Measurements from ENCODE around the gene SLC34A1. TPM values are rescaled to one million over a fixed set of nuclear protein-coding genes. Genes with fewer than 3 reads are reported as not detected.

Gene SLC34A1
- total and polyA plus RNA-seq, 2 of the 13 experiments (the other 11 are each of a cell fraction or from before 2014, with no cell fraction given), result 0.03 to 0.20 TPM

DNA sequence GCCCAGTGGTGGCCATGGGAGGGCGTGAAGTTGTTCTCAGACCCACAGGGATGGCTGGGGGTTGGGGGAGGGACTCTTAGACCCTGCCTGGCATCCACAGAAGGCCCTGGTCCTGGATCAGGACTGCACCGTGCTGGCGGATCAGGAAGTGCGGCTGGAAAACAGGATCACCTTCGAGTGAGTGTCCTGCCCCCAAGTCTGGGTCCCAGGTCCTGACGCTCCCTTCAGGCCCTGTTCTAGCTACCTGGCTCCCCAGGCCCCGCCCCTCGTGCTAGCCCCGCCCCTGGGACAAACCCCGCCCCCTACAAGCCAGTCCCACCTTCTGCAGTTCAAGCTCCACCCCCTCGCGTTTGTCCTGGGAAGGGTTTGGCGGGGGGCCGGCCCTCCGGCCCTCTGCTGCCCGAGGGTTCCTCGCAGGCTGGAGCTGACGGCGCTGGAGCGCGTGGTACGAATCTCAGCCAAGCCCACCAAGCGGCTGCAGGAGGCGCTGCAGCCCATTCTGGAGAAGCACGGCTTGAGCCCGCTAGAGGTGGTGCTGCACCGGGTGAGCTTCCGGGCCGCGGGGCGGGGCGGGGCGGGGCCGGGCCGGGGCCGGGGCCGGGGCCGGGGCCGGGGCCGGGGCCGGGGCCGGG, 13.6 kb upstream of the SLC34A1 start (continued):
- 0 out of 2 replicates have a peak, but pooled peaks have one; percentile 30 for TF ChIP-seq ZHX2 (IDR thresholded peaks at IDR 0.05; ENCODE audit: low read depth)
- TF ChIP-seq ZHX2 (CRISPR knock-in tag; IDR thresholded peaks at IDR 0.05; ENCODE audit: borderline replicate concordance), result no peak
- no peak for TF ChIP-seq GPN1 (CRISPR knock-in tag; IDR thresholded peaks at IDR 0.05; ENCODE audit: borderline replicate concordance)
- TF ChIP-seq, protein P1, sequence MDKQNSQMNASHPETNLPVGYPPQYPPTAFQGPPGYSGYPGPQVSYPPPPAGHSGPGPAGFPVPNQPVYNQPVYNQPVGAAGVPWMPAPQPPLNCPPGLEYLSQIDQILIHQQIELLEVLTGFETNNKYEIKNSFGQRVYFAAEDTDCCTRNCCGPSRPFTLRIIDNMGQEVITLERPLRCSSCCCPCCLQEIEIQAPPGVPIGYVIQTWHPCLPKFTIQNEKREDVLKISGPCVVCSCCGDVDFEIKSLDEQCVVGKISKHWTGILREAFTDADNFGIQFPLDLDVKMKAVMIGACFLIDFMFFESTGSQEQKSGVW (CRISPR knock-in tag; IDR thresholded peaks at IDR 0.05; ENCODE audit: borderline replicate concordance), result no peak
- no peak for TF ChIP-seq ZNF816 (CRISPR knock-in tag; IDR thresholded peaks at IDR 0.05; ENCODE audit: borderline replicate concordance)
- no peak for TF ChIP-seq ZMYM2 (CRISPR knock-in tag; IDR thresholded peaks at IDR 0.05)
- no peak for TF ChIP-seq ZNF350 (CRISPR knock-in tag; IDR thresholded peaks at IDR 0.05; ENCODE audit: borderline replicate concordance, low read depth)
- no peak for TF ChIP-seq ZNF326 (CRISPR knock-in tag; IDR thresholded peaks at IDR 0.05; ENCODE audit: borderline replicate concordance)
- TF ChIP-seq, protein P2, sequence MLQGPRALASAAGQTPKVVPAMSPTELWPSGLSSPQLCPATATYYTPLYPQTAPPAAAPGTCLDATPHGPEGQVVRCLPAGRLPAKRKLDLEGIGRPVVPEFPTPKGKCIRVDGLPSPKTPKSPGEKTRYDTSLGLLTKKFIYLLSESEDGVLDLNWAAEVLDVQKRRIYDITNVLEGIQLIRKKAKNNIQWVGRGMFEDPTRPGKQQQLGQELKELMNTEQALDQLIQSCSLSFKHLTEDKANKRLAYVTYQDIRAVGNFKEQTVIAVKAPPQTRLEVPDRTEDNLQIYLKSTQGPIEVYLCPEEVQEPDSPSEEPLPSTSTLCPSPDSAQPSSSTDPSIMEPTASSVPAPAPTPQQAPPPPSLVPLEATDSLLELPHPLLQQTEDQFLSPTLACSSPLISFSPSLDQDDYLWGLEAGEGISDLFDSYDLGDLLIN (CRISPR knock-in tag; IDR thresholded peaks at IDR 0.05; ENCODE audit: borderline replicate concordance), result no peak
- peak; percentile 76; the same call in 1 of the 2 replicates for TF ChIP-seq MIER3 (CRISPR knock-in tag; IDR thresholded peaks at IDR 0.05; ENCODE audit: borderline replicate concordance)
- TF ChIP-seq, protein P3, sequence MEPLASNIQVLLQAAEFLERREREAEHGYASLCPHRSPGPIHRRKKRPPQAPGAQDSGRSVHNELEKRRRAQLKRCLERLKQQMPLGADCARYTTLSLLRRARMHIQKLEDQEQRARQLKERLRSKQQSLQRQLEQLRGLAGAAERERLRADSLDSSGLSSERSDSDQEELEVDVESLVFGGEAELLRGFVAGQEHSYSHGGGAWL (CRISPR knock-in tag; IDR thresholded peaks at IDR 0.05), result no peak
- TF ChIP-seq ZNF737 (CRISPR knock-in tag; IDR thresholded peaks at IDR 0.05; ENCODE audit: borderline replicate concordance), result no peak
- no peak for TF ChIP-seq MTF1 (CRISPR knock-in tag; IDR thresholded peaks at IDR 0.05)
- no peak for TF ChIP-seq ZSCAN21 (CRISPR knock-in tag; IDR thresholded peaks at IDR 0.05; ENCODE audit: borderline replicate concordance)
- TF ChIP-seq CREM (IDR thresholded peaks at IDR 0.05), result no peak
- TF ChIP-seq CREM (CRISPR knock-in tag; IDR thresholded peaks at IDR 0.05), result no peak
- no peak for TF ChIP-seq STAT5B (CRISPR knock-in tag; IDR thresholded peaks at IDR 0.05)
- peak; percentile 79 for TF ChIP-seq MXD4 (CRISPR knock-in tag; IDR thresholded peaks at IDR 0.05)
- no peak for TF ChIP-seq ZNF510 (CRISPR knock-in tag; IDR thresholded peaks at IDR 0.05; ENCODE audit: low read depth)
- TF ChIP-seq ZNF501 (CRISPR knock-in tag; IDR thresholded peaks at IDR 0.05), result 0 out of 2 replicates have a peak, but pooled peaks have one; percentile 46
- no peak for TF ChIP-seq CBFB (CRISPR knock-in tag; IDR thresholded peaks at IDR 0.05)
- TF ChIP-seq ZNF557 (CRISPR knock-in tag; IDR thresholded peaks at IDR 0.05), result 0 out of 2 replicates have a peak, but pooled peaks have one; percentile 65
